HG03097 (cell line): Measurements from ENCODE around the gene PIGL.
"Not testable (repeated sequence)": the region's sequence is repeated elsewhere in the genome, so short reads cannot be mapped to it uniquely, and the experiment has no call there.

ENCODE experiments used
- ATAC-seq: cut with Tn5 transposase; IDR thresholded peaks from one replicate; pipeline ENCODE4 v1.9.1; 2021; ENCODE audit not compliant: unreplicated experiment, low FRiP score

The PIGL gene

DNA sequence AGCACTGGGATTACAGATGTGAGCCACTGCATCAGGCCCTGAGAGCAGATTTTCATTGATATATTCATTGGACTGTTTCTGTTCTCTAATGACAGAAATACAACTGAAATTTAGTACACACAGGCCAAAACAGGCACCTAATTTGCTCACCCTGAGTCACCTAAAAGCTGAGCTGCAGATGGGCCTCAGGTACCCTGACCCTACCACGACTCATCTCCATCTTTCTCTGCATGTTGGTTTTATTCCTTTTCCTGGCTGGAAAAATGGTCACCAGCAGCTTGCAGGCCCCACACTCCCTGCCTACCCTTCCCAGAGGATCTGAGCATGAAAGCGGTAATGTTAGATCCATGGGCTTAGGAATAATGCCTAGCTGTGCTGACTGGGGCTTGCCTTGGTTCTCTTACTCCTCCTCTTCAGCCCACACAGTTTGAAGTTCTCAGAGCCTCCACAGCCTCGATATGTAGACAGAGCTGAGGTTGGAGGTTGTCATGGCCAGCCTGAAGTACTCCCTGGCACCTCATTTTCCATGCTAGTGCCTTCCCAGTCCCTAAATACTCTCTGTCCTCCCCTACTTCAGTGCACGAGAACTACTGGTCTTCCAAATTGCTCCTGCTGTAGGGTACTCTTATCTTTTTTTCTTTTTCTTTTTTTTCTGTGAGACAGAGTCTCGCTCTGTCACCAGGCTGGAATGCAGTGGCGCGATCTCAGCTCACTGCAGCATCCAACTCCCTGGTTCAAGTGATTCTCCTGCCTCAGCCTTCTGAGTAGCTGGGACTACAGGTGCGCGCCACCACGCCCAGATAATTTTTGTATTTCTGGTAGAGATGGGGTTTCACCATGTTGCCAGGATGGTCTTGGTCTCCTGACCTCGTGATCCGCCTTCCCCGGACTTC is 85.2 kb downstream of the PIGL start:
- ATAC-seq = no peak

- ATAC-seq = no peak
These were observed 85.8 kb downstream of the PIGL start for GRCh38 chr17:16302856-16303255.

DNA sequence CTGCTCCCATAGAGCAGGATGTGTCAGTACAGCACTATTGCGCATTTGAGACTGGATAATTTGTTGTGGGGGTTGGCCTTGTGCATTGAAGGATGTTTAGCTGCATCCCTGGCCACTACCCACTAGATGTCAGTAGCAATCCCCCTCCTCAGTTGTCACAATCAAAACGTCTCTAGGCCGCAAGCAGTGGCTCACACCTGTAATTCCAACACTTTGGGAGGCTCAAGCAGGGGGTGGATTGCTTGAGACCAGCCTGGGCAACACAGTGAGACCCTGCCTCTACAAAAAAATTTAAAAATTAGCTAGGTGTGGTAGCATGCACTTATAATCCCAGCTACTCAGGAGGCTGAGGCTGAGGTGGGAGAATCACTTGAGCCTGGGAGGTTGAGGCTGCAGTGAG is 87.8 kb downstream of the PIGL start:
- no peak for ATAC-seq

DNA sequence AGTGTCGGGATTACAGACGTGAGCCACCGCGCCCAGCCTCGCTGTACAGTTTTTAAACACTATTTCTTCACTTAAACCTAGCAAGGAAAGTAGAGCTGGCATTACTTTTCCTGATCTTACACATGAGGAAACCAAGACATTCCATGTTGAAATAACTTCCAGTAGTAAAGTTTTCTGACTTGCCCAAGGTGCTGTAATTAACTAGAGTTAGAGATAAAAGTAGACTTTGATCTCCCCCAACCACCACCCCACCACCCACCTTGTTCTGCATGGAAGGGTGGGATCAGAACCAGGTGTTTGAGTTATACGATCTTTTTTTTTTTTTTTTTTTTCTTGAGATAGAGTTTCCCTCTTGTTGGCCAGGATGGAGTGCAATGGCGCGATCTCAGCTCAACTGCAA is 89.2 kb downstream of the PIGL start:
- no peak for ATAC-seq

DNA sequence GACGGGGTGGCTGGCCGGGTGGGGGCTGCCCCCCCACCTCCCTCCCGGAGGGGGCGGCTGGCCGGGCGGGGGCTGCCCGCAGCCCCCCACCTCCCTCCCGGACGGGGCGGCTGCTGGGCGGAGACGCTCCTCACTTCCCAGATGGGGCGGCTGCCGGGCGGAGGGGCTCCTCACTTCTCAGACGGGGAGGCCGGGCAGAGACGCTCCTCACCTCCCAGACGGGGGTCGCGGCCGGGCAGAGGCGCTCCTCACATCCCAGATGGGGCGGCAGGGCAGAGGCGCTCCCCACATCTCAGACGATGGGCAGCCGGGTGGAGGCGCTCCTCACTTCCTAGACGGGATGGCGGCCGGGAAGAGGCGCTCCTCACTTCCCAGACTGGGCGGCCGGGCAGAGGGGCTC is 95.1 kb downstream of the PIGL start:
- not testable (repeated sequence) for ATAC-seq

DNA sequence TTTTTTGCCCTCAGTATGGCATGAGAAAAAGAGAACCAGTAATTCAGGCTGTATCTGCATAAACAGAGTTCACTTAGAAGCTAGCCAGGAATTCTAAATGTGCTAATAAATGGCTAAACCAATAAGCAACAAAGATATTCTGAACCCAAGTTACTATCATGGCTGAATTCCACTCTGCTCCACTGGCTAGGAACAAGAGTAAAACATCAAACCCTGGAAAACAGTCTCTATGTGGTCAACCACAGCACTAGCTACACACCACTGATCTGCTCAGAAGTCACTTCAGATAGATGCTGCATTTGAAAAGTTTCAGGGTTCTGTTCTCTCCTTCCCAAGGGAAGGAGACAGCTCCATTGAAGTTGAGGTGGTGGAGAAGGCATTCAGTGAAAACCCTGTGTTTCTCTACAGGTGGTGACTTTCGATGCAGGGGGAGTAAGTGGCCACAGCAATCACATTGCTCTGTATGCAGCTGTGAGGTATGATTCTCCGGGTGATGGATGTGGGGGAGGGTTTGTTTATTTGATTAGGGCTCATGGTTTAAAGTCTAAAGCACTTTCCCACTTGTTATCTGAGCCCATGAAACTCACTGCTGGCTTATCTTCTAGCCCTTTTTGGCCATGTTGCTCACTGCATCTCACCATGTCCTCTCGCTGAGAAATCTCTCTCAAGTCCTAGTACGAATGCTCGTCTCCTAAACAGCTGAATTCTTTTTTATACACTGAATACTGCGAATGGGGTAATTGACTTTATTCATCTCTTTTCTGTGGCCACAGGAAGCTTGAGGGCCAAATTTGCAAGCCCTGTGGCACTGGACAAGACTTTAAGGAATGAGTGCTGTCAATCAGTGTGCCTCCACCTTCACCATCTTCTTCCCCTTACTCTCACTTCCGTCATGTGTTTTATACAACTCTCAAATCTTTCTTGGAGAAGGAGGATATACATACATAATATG is 96.4 kb downstream of the PIGL start:
- ATAC-seq = no peak

GRCh38 chr17:16314189-16314588 is 97.2 kb downstream of the PIGL start:
- ATAC-seq = no peak

GRCh38 chr17:16314859-16315258 is 97.8 kb downstream of the PIGL start:
- no peak for ATAC-seq

GRCh38 chr17:16319969-16320368 is 103.0 kb downstream of the PIGL start:
- ATAC-seq = no peak

- ATAC-seq = no peak
These were observed 105.6 kb downstream of the PIGL start for GRCh38 chr17:16322636-16323035.

DNA sequence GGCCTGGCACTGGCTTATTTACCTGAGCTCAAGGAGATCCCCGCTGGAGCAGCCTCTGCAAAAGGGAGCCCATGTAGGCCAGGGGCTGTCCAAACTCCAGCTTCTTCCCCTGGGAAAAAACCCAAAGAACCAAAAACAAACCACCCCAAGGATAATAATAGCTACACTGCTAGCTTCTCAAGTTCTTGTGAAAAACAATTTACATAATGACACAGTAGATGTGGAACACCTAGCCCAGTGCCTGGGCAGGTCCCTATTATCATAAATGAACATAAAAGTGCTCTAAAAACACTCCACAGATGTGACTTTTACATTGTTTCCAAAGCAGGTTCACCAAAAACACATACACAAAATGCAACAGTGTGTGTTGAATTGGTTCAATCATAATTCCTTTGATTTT is 109.0 kb downstream of the PIGL start:
- ATAC-seq = no peak

DNA sequence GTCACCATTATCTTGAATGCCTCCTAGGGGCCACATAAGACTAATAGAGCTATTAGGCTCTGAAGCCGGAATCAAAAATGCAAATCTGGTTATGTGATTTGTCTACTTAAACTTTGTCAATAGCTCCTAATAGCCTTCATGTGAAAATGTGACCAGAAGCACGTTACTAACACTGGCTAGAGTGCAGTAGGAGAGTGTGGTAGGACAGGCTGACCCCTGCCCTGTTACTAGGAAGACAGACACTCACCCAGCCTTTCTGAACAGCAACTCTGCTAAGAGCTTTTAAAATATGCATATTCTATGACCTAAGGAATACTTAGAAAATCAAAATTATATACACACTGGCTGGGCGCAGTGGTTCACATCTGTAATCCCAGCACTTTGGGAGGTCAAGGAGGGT is 110.0 kb downstream of the PIGL start:
- no peak for ATAC-seq

GRCh38 chr17:16328997-16329396 is 112.0 kb downstream of the PIGL start:
- no peak for ATAC-seq

DNA sequence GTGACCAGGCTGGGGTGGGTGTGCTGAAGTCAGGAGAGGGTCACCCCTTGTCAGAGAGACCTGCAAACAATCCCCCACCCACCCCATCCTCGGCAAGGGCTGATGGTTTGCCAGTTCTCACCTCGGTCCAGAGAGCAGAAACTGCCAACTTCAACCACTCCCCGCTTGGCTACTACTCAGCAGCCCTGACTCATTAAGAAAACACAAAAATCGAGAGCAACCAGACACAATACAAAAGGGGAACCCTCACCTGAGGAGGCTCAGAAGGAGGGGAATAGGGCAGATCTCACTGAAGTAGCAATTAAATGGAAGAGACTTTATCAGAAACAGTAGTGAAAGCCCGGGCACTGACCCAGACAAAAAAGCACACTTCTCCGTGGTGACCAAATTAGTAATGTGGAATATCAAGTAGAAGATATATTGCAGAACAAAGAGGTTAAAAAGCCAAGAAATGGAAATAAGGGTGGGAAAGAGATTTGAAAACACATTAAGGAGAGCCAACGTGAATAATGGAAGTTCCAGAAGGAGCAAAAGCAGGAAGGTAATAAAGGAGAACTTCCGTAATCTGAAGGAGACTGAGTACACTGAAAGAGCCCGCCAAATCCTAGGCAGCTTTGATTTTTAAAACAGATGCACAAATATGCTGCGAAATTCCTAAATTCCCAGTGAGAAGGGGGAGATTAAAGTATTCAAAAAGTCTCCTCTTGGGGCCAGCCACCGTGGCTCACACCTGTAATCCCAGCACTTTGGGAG is 112.7 kb downstream of the PIGL start:
- no peak for ATAC-seq

DNA sequence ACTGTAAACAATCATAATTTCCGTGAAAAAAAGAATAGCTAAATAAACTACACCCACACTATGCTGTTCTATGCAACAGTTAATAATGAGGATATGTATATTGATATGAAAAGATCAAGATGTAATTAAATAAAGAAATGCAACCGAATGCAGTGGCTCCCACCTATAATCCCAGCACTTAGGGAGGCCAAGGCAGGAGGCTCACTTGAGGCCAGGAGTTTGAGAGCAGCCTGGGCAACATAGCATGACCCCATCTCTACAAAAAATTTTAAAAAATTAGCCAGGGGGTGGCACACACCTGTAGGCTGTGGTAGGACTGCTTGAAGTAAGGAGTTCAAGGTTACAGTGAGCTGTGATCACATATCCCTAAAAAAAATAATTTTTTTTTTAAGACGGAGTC is 121.4 kb downstream of the PIGL start:
- no peak for ATAC-seq

- no peak for ATAC-seq
These were observed 122.4 kb downstream of the PIGL start for GRCh38 chr17:16339402-16339801.

GRCh38 chr17:16339959-16340358 is 122.9 kb downstream of the PIGL start:
- ATAC-seq = no peak

GRCh38 chr17:16342979-16343378 is 126.0 kb downstream of the PIGL start:
- no peak for ATAC-seq

DNA sequence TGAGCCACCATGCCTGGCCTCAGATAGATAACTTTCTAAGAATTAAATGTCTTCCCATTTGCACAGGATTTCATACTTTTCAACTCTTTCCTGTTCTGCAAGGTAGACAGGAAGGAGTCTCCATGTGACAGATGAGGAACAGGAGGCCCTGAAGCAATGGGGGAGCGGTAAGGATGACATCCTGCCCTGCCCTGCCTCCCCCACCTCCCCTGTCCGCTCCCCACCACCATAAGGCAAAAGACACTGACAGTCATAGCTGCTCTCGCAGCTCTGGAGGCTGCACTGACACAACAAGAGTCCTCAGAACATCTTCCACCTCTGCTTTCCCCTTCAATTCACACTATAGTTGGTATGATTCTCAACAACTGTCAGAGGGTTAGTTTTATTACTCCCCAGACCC is 126.6 kb downstream of the PIGL start:
- ATAC-seq = no peak

- no peak for ATAC-seq
These were observed 128.6 kb downstream of the PIGL start for GRCh38 chr17:16345565-16345964.
